Measurements from ENCODE around the gene ANAPC16.

ANAPC16 gene

DNA sequence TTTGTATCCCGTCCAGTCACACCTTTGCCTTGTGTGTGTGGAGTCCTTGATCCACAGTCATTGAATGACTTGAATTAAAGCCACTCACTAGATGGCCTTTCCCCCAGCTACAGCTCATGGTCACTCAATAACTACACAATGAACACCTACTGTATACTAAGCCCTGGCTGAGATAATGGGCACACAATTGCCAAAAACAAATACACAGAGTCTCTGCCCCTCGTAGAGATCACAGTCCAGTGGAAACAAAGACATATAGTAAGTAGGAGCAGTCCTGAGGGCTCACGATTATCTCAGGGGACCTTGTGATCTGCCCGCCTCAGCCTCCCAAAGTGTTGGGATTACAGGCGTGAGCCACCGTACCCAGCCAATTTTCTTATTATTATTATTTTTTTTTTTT, 35.8 kb downstream of the ANAPC16 start:
- ATAC-seq = no peak
- no peak for TF ChIP-seq BACH2 (CRISPR knock-in tag; IDR thresholded peaks at IDR 0.05; ENCODE audit: borderline replicate concordance)
- TF ChIP-seq ISL1 (CRISPR knock-in tag; IDR thresholded peaks at IDR 0.05) = no peak
- TF ChIP-seq, protein P1, sequence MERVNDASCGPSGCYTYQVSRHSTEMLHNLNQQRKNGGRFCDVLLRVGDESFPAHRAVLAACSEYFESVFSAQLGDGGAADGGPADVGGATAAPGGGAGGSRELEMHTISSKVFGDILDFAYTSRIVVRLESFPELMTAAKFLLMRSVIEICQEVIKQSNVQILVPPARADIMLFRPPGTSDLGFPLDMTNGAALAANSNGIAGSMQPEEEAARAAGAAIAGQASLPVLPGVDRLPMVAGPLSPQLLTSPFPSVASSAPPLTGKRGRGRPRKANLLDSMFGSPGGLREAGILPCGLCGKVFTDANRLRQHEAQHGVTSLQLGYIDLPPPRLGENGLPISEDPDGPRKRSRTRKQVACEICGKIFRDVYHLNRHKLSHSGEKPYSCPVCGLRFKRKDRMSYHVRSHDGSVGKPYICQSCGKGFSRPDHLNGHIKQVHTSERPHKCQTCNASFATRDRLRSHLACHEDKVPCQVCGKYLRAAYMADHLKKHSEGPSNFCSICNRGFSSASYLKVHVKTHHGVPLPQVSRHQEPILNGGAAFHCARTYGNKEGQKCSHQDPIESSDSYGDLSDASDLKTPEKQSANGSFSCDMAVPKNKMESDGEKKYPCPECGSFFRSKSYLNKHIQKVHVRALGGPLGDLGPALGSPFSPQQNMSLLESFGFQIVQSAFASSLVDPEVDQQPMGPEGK (CRISPR knock-in tag; IDR thresholded peaks at IDR 0.05; ENCODE audit: borderline replicate concordance) = no peak
- TF ChIP-seq, protein P2, sequence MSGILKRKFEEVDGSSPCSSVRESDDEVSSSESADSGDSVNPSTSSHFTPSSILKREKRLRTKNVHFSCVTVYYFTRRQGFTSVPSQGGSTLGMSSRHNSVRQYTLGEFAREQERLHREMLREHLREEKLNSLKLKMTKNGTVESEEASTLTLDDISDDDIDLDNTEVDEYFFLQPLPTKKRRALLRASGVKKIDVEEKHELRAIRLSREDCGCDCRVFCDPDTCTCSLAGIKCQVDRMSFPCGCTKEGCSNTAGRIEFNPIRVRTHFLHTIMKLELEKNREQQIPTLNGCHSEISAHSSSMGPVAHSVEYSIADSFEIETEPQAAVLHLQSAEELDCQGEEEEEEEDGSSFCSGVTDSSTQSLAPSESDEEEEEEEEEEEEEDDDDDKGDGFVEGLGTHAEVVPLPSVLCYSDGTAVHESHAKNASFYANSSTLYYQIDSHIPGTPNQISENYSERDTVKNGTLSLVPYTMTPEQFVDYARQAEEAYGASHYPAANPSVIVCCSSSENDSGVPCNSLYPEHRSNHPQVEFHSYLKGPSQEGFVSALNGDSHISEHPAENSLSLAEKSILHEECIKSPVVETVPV (CRISPR knock-in tag; IDR thresholded peaks at IDR 0.05) = no peak
- no peak for TF ChIP-seq OSR1 (CRISPR knock-in tag; IDR thresholded peaks at IDR 0.05)
- TF ChIP-seq, protein P3, sequence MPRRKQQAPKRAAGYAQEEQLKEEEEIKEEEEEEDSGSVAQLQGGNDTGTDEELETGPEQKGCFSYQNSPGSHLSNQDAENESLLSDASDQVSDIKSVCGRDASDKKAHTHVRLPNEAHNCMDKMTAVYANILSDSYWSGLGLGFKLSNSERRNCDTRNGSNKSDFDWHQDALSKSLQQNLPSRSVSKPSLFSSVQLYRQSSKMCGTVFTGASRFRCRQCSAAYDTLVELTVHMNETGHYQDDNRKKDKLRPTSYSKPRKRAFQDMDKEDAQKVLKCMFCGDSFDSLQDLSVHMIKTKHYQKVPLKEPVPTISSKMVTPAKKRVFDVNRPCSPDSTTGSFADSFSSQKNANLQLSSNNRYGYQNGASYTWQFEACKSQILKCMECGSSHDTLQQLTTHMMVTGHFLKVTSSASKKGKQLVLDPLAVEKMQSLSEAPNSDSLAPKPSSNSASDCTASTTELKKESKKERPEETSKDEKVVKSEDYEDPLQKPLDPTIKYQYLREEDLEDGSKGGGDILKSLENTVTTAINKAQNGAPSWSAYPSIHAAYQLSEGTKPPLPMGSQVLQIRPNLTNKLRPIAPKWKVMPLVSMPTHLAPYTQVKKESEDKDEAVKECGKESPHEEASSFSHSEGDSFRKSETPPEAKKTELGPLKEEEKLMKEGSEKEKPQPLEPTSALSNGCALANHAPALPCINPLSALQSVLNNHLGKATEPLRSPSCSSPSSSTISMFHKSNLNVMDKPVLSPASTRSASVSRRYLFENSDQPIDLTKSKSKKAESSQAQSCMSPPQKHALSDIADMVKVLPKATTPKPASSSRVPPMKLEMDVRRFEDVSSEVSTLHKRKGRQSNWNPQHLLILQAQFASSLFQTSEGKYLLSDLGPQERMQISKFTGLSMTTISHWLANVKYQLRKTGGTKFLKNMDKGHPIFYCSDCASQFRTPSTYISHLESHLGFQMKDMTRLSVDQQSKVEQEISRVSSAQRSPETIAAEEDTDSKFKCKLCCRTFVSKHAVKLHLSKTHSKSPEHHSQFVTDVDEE (CRISPR knock-in tag; IDR thresholded peaks at IDR 0.05) = no peak
- no peak for TF ChIP-seq ZNF565 (CRISPR knock-in tag; conservative IDR thresholded peaks at IDR 0.05; ENCODE audit: low read depth)
- TF ChIP-seq PPARA (CRISPR knock-in tag; IDR thresholded peaks at IDR 0.05; ENCODE audit: borderline replicate concordance) = no peak
- TF ChIP-seq ZFP30 (CRISPR knock-in tag; IDR thresholded peaks at IDR 0.05) = no peak
- no peak for TF ChIP-seq ZFP3 (CRISPR knock-in tag; IDR thresholded peaks at IDR 0.05)
- TF ChIP-seq ZNF8 (CRISPR knock-in tag; IDR thresholded peaks at IDR 0.05) = no peak
- TF ChIP-seq TCF4 (CRISPR knock-in tag; IDR thresholded peaks at IDR 0.05; ENCODE audit: borderline replicate concordance) = no peak
- TF ChIP-seq CREB5 (CRISPR knock-in tag; IDR thresholded peaks at IDR 0.05; ENCODE audit: low read depth) = no peak
- TF ChIP-seq ESRRG (CRISPR knock-in tag; IDR thresholded peaks at IDR 0.05) = no peak
- TF ChIP-seq ZC3H10 (CRISPR knock-in tag; IDR thresholded peaks at IDR 0.05) = no peak
- no peak for TF ChIP-seq ARNTL (CRISPR knock-in tag; IDR thresholded peaks at IDR 0.05; ENCODE audit: borderline replicate concordance, low read depth)
- no peak for TF ChIP-seq ZNF70 (CRISPR knock-in tag; IDR thresholded peaks at IDR 0.05)

DNA sequence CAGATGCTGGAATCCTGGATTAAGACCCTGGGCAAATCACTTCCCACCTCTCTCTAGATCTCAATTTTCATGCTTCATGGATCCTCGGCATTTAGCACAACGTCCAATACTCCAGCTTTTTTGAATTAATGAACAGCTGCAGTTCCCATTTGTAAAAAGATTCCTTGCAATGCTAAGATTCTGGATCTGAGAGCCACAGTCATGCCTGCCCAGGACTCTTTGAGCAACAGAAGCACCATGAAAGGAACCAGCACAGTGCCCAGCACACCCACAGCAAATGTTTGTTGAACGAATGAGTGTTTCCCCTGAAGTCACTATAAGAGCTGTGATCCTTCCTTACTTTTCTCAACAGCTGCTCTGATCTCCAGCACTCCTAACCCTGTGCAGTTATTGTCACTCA, 37.2 kb downstream of the ANAPC16 start:
- ATAC-seq = no peak
- TF ChIP-seq GLIS3 (CRISPR knock-in tag; IDR thresholded peaks at IDR 0.05) (no peak), POU6F1 (CRISPR knock-in tag; IDR thresholded peaks at IDR 0.05; ENCODE audit: borderline replicate concordance, low read depth) (no peak), BACH2 (CRISPR knock-in tag; IDR thresholded peaks at IDR 0.05; ENCODE audit: borderline replicate concordance) (no peak), PPARA (CRISPR knock-in tag; IDR thresholded peaks at IDR 0.05; ENCODE audit: borderline replicate concordance) (no peak), SNAI2 (CRISPR knock-in tag; IDR thresholded peaks at IDR 0.05) (no peak), TOX (CRISPR knock-in tag; IDR thresholded peaks at IDR 0.05; ENCODE audit: borderline replicate concordance) (no peak), ZNF565 (CRISPR knock-in tag; conservative IDR thresholded peaks at IDR 0.05; ENCODE audit: low read depth) (no peak), ZFP30 (CRISPR knock-in tag; IDR thresholded peaks at IDR 0.05) (no peak), ZFP3 (CRISPR knock-in tag; IDR thresholded peaks at IDR 0.05) (no peak), CSDC2 (CRISPR knock-in tag; IDR thresholded peaks at IDR 0.05) (no peak), ISL1 (CRISPR knock-in tag; IDR thresholded peaks at IDR 0.05) (no peak)
- TF ChIP-seq, protein P2 (CRISPR knock-in tag; IDR thresholded peaks at IDR 0.05) = no peak

Measured in SK-N-SH treated with all-trans-retinoic acid at 6 μM for 48 hours (cell line).